Left renal pelvis (tissue), 4 donors: ENCODE data around the gene SLC25A45. TPM values are rescaled to one million over a fixed set of nuclear protein-coding genes. Genes with fewer than 3 reads are reported as not detected.
"Not testable (repeated sequence)": the region's sequence is repeated elsewhere in the genome, so short reads cannot be mapped to it uniquely, and the experiment has no call there.

Experiments used
- DNase-seq, 4 donors: peaks; one replicate each; pipeline ENCODE4 v3.0.0-alpha.2; 2013; ENCODE audit warnings: low read depth in 4 of 4, low spot score in 3 of 4
- polyA plus RNA-seq, 4 donors: library from polyadenylated mRNA; unstranded; fragments of 120-200 nt; gene quantifications; one replicate each; pipeline ENCODE4 v1.2.1, GENCODE V29; 2013; ENCODE audit not compliant: insufficient read length in 4 of 4

SLC25A45 gene
- polyA plus RNA-seq, 4 donors: 4.2 to 9.2 (median 6.1) TPM

DNA sequence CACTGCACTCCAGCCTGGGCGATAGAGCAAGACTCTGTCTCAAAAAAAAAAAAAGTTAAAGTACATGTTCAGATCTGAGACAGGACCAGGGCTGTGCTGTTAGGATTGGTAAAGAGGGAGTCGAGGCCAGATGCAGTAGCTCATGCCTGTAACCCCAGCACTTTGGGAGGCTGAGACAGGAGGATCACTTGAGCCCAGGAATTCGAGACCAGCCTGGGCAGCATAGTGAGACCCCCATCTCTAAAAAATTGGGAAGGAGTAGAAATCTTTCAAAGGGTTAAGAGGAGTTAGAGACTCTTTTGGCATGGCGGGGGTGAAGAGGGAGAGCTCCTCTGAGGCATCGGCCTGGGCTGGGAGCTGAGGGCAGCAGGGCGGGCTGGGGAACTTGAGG, 11.8 kb downstream of the SLC25A45 start:
- no peak for DNase-seq

DNA sequence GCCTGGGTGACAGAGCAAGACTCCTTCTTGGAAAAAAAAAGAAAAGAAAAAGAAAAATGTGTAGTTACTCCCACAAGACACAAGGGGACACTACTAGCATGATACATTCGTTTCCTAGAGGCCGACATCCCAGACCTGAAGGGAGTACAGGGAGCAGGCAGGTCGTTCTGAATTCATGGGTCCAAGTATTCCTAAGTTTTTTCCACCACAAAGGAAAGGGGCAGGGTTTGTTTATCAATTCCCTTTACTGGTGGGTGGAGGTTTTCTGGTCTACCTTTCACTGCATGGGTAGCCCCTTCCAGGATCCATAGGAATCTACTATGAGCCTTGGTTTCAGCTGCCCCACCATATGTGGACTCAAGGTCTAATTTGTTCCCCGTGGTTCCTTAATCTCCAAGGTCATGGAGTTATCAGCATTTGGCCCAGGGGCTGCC, 16.1 kb downstream of the SLC25A45 start:
- DNase-seq: peak in 1 of 4 donors; percentile 51

DNA sequence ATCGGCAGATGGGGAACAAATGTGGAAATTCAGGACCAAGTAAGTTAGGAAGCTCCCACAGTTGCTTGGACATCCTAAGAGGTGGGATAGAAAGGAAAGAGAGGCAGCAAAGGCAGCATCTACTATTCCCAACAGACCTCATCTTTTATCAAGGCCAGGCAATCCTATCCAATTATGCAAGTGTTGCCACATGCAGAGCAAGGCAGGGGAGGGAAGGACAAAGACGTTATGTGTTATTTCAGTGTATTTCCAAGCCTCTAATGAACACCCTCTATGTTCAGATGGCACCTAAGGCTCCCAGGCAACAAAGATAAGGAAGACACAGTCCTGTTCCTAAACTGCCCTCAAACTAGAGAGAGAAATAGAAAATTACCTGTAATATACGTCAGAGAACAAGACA, 18.7 kb downstream of the SLC25A45 start:
- DNase-seq: no peak

DNA sequence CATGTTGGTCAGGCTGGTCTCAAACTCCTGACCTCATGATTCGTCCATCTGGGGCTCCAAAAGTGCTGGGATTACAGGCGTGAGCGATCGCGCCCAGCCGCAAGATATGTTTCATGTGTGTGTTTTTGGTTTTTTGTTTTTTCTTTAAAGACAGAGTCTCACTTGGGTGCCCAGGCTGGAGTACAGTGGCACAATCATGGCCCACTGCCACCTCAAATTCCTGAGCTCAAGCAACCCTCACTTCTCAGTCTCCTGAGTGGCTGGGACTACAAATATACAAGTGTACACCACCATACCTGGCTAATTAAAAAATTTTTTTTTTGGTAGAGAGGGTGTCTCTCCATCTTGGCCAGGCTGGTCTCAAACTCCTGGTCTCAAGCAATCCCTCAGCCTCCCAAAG, 19.5 kb downstream of the SLC25A45 start:
- DNase-seq: no peak

DNA sequence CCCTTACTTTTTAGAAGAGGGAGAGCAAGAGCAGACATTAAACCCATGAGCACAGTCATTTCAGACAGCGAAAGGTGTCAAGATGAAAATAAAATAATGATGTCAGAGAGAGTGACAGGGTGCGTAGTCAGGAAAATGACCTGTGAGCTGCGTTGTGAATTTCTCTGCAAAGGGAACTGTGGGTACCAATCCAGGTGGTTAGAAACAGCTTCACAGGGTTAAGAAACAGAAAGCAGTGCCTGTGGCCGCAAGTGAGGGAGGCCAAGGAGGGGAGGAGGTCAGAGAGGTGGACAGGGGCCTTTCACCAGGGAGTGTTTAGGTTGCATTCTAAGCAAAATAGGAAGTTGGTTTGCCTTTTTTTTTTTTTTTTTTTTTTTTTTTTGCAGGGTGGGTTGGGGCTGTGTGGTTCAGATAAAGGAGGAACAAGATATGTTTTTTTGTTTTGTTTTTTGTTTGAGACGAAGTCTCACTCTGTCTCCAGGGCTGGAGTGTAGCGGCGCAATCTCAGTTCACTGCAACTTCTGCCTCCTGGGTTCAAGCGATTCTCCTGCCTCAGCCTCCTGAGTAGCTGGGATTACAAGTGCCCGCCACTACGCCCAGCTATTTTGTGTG, 20.0 kb downstream of the SLC25A45 start:
- DNase-seq: no peak

DNA sequence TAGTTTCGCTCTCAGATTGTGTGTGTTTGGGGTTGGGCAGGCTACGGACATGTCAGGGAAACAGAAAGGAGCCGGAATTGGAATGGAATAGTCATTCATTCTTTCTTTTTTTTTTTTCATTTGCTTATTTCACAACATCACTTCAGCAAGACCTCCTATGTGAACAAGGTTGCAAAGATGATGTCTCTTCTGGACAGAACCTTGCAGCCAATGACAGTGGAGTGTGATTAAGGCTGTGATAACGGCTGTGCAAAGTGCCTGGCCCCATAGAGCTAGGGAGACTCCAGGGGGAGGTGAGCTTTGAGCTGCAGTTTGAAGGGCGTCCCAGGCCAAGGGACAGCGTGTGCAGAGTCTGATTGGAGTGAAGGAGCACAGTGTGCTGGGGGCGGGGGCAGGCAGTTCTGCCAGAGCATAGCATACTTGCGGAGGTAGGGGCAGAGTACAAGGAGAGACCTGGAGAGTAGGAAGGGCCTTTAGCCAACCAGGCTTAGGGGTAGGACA, 24.5 kb downstream of the SLC25A45 start:
- no peak for DNase-seq

DNA sequence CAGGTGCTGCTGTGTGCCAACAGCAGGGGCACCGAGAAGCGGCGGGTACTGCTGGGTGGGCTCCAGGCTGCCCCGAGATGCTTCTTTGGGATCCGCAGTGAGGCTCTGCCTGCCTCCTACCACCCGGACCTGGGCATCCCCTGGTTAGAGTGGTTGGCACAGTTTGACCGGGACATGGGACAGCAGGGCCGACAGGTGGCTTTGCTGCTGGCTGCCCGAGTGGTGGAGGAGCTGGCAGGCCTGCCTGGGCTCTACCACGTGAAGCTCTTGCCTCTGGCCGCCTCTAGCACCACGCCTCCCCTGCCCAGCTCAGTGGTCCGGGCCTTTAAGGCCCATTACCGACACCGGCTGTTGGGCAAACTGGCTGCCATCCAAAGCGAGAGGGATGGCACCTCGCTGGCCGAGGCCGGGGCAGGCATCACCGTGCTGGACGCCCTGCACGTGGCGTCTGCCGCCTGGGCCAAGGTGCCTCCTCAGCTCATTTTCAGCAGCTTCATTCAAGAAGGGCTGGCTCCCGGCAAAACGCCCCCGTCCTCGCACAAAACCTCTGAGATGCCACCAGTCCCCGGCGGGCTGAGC, 26.0 kb downstream of the SLC25A45 start:
- no peak for DNase-seq

DNA sequence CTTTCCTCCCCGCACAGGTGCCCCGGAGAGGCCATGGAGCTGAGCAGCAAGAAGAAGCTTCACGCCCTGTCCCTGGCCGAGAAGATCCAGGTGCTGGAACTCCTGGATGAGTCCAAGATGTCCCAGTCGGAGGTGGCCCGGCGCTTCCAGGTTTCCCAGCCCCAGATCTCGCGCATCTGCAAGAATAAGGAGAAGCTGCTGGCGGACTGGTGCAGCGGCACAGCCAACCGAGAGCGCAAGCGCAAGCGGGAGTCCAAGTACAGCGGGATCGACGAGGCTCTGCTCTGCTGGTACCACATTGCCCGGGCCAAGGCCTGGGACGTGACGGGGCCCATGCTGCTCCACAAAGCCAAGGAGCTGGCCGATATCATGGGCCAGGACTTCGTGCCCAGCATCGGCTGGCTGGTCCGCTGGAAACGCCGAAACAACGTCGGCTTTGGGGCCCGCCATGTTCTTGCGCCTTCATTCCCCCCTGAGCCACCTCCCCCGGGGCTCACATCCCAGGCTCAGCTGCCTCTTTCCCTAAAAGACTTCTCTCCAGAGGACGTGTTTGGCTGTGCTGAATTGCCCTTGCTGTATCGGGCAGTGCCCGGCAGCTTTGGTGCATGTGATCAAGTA, 26.6 kb downstream of the SLC25A45 start:
- no peak for DNase-seq

DNA sequence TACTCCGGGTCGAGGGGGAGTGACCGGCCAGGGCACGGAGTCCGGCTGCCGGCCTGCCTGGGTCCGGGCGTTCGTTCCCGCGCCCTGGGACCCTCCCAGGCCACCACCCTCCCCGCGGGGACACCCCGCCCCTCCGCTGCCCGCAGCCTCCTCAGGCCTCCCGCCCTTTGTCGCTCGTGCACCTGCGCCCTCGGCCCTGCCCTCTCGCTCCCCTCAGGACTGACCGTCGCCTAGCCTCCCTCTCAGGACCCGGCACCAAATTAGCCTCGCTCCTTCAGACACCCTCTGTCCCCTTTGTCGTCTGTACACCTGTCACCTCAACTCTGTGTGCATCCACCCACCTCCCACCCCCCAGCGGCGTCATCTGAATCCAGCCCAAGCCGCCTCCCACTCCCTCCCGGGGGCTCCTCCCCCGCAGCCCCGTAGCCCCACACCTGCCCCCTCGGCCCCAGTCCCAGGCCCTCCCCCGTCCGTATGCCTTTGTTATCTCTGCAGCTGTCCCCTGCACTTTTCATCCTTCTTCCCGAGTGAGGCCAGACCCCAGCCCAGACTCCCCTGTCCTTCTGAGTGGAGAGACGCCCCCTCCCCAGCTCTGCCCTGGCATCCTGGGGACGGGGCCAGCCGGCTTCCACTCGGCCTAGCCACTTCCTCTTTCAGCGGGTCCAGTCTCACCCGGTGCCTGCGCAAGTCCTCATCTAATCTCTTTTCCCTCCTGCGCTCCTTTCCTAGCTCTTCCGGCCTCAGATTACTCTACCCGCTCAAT, 27.3 kb downstream of the SLC25A45 start:
- no peak for DNase-seq

DNA sequence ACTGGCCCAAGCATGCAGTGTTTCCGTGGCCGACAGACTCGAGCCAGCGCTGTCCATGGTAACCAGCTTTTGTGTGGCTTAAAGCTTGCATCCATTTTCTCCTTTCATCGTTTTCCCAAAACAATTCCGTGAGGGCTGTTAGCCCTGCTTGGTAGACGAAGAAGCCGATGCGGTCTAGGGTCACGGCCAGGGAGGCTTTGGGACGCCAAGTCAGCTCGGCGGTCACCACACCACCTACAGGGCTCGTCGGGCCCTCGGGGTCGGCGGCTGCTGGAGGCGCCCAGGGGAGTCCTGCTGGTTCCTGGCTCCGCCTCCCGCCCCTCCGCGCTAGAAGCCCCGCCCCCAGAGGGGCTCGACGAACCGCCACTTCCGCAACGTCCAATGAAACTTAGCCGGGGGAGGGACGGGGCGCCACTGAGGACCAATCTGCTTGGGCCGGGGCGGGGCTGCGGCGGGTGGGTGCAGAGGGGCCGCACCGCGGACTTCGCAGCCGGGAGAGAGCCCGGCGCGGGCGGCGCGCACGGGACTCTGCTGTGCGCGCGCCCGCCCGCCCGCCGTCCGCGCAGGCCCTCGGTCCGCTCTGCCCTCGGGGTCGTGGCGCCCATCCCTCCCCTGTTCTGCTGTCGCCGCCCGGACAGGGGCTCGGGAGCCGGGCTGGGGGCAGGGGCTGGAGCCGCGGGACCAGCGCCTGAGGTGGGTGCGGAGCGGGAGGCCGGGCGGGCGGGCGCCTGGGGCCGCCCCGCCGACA, 28.0 kb downstream of the SLC25A45 start, which contains the start of gene TIGD3:
Gene TIGD3, plus strand, starts transcription at position 487 of the 748 bp plus-strand sequence. CDS start 1,058 bp downstream, outside the sequence.
- peak; percentile 90 to 93 (median 92) for DNase-seq

DNA sequence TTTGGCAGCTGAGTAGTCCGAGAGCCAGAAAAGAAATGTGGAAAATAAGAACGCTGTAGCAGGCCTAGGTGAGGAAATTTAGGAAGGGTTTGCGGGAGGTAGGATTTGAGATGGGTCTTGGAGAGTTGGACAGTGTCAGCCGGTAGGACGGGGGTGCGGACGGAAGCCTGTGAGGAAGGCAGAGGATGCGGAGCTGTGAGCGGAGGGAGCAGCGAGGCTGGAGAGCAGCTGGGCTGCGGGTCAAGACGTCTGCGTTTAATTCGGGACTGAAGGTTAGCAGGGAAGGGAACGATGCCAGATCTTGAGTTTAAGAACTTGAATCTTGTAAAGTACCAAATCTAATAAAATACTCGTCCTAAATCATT, 28.6 kb downstream of the SLC25A45 start:
- no peak for DNase-seq

DNA sequence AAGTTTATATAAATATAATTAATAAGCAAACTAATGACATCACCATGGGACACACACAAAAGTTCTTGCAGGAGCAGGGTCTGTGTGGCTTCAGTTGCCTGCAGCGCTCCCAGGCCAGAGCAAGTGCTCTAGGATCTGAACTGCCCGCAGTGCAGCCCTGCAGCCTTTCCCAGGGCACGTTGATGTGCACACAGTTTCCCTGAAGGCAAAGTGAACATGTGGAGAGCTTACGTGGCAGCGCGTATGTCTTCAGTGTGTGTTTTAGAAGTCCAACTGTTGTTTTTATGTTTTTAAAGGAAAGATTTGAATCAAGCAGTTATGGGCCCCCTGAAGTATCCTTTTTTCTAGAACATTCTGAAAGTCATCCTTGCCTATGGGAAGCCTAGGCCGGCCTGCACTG, 29.1 kb downstream of the SLC25A45 start:
- DNase-seq: no peak

DNA sequence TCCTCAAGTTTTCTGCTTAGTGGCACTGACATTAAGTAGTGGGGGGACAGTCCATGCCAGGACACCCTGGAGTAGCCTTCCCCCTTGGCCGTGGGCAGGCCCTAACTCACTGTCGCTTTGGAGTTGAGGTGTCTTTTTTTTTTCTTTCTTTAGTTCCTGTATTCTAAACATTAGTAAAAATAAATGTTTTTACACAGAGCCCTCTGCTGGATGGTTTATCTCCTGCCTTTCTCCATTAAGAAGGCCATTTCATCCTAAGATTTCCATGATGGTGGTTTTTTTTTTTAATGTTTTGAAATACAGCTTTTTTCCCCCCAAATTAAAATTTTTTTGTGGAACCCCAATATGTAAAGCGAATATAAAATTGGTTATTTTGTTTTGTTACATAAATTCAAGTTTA, 29.7 kb downstream of the SLC25A45 start:
- DNase-seq: no peak

DNA sequence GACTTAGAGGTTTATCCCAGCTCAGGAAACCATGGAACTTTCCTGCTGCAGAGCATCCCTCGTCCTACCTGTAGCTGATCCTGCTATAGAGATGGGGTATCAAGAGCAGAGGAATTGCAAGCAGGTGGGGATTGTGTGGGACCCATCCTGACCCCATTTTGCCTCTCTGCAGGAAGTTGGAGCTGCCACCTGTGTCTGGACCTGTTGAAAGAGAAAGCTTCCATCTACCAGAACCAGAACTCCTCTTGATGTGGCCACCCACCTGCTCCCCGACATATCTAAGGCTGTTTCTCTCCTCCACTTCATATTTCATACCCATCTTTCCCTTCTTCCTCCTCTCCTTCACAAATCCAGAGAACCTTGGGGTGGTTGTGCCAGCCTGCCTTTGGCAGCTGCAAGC, 30.9 kb downstream of the SLC25A45 start:
- DNase-seq: no peak

DNA sequence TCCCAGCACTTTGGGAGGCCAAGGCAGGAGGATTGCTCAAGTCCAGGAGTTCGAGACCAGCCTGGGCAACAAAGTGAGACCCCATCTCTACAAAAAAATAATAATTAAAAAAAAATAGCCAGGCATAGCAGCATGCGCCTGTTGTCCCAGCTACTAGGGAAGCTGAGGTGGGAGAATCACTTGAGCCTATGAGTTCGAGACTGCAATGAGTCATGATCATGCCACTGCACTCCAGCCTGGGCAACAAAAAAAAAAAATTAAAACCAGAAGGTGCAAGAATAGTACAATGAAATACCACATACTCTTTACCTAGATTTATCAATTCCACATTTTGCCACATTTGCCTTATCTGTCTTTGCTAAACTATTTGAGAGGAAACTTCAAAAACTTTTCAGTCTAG, 40.6 kb downstream of the SLC25A45 start:
- no peak for DNase-seq

DNA sequence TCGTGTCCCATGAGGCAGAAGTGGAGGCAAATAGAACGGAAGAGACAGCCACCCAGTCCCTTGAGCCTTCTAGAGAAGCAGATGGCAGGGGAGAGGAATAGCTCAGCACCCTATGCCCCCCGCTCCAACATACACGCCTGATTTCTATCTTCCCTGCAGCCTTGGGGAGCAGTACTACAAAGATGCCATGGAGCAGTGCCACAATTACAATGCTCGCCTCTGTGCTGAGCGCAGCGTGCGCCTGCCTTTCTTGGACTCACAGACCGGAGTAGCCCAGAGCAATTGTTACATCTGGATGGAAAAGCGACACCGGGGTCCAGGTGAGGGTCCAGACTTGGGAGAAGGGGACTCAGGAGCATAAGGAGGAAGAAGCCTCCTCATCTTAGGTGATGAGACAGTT, 42.2 kb downstream of the SLC25A45 start:
- DNase-seq: no peak

DNA sequence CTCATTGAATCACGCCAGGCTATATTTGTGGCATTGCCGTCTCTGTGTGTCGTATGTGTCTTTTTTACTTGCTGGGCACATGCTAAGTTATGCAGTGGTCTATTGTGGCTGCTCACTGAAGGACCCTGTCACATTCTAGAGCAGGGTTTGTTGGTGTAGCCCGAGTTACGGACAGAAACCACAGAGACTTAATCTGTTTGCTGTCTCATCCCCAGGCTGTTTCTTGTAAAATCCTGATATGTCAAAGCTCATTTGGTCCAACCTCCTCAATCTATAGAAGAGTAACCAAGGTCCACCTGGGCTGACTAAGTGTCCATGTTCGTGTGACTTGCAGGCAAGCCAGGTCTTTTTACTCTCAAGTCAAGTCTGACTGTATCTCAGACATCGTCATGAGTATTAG, 43.8 kb downstream of the SLC25A45 start:
- DNase-seq: no peak

DNA sequence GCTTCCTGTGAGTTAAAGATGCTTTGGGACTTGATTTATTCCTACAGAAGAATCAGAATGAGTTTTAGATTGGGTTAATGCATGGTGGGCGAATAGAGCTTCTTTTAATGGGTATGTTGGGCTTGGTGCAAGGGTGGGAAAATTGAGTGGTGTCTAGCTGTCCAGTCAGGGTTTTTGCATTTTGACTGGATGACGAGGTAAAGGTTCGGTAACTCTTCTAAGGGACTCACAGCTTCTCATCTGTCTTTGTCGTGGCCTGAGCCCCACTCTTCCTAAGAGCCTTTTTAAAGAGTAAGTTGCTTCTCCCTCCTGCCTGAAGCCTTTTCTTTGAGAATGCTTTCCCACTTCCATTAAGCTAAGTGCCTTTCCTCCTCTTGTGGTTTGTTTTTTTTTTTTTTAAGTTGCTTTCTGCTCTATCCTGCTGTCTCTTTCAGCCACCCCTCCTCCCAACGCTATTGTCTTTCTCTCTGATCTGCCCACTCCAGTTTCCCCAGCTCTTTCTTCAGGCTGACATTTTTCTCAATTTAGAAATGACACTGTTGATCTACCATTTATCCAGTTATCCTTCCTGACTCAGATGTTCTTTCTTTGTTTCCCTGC, 47.6 kb downstream of the SLC25A45 start:
- no peak for DNase-seq

DNA sequence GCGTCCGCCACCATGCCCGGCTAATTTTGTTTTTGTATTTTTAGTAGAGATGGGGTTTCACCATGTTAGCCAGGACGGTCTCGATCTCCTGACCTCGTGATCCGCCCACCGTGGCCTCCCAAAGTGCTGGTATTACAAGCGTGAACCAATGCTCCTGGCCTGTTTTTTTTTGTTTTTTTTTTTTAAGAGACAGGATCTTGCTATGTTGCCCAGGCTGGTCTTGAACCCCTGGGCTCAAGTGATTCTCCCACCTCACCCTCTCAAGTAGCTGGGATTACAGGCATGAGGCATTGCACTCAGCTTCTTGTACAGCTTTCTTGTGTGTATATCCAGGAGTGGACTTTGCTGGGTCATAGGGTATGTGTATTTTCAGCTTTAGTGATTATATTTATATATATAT, 49.9 kb downstream of the SLC25A45 start:
- DNase-seq: not testable (repeated sequence)

DNA sequence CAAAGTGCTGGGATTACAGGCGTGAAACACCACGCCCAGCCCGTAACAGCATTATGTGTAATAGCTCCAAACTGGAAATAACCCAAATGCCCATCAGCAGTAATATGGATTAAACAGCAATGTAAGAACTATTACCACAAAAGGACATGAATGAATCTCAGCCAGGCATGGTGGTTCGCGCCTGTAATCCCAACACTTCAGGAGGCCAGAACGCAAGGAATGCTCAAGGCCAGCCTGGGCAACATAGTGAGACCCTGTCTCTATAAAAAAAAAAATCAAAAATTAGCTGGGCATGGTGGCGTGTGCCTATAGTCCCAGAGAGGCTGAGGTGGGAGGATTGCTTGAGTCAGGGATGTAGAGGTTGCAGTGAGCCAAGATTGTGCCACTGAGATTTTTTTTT, 51.9 kb downstream of the SLC25A45 start:
- DNase-seq: no peak
